DOHH2 (cell line): ENCODE measurements around the gene SLC6A20.

ENCODE experiments used
- H3F3A ChIP-seq: fragments of 200-600 bp; sonication (generic), shearing (Covaris generic); 2 replicates; pipeline ENCODE4 v1.6.0; 2016; ENCODE audit warnings: antibody characterized with exemption, mild to moderate bottlenecking; ENCODE audit not compliant: control insufficient read depth, insufficient read depth
- H3K27ac ChIP-seq: fragments of 200-600 bp; sonication (generic); 2 replicates; pipeline ENCODE4 v1.5.1; 2014; ENCODE audit warnings: low read depth, mild to moderate bottlenecking, low read length, moderate library complexity
- H3K27me3 ChIP-seq: fragments of 200-600 bp; sonication (generic); 2 replicates; pipeline ENCODE4 v1.6.1; 2014; ENCODE audit warnings: mild to moderate bottlenecking, low read length, mixed read lengths; ENCODE audit not compliant: control insufficient read depth
- H3K36me3 ChIP-seq: fragments of 200-600 bp; sonication (generic); 2 replicates; pipeline ENCODE4 v1.6.1; 2014; ENCODE audit warnings: mild to moderate bottlenecking, low read length, moderate library complexity, mixed read lengths; ENCODE audit not compliant: control insufficient read depth
- H3K4me1 ChIP-seq: fragments of 200-600 bp; sonication (generic); 2 replicates; pipeline ENCODE4 v1.6.1; 2014; ENCODE audit warnings: mild to moderate bottlenecking, low read length, mixed read lengths; ENCODE audit not compliant: control insufficient read depth
- H3K4me2 ChIP-seq: fragments of 200-600 bp; sonication (generic); 2 replicates; pipeline ENCODE4 v1.6.0; 2014; ENCODE audit warnings: mild to moderate bottlenecking, low read length, moderate library complexity
- H3K4me3 ChIP-seq: fragments of 200-600 bp; sonication (generic); 2 replicates; pipeline ENCODE4 v1.5.1; 2014; ENCODE audit warnings: mild to moderate bottlenecking, low read length, mixed read lengths
- H3K79me2 ChIP-seq: fragments of 200-600 bp; sonication (generic); 2 replicates; pipeline ENCODE4 v1.6.1; 2014; ENCODE audit warnings: mild to moderate bottlenecking, low read length, mixed read lengths; ENCODE audit not compliant: control insufficient read depth
- H3K9me2 ChIP-seq: fragments of 200-600 bp; sonication (generic); replicated peaks from 2 replicates; pipeline ENCODE4 v1.6.1; 2014; ENCODE audit warnings: mild to moderate bottlenecking, low read length, mixed read lengths; ENCODE audit not compliant: control insufficient read depth
- H3K9me3 ChIP-seq: fragments of 200-600 bp; sonication (generic); 2 replicates; pipeline ENCODE4 v1.6.1; 2014; ENCODE audit warnings: antibody characterized with exemption, low read length, mixed read lengths; ENCODE audit not compliant: control insufficient read depth, insufficient read depth
- H4K20me1 ChIP-seq: fragments of 200-600 bp; sonication (generic); 2 replicates; pipeline ENCODE4 v1.6.0; 2014; ENCODE audit warnings: low read depth, mild to moderate bottlenecking, antibody characterized with exemption, low read length, moderate library complexity; ENCODE audit not compliant: control insufficient read depth, insufficient read depth
- EZH2phosphoT487 ChIP-seq: fragments of 200-600 bp; sonication (generic); IDR thresholded peaks from 2 replicates; pipeline ENCODE4 v1.6.1; 2017; ENCODE audit warnings: borderline replicate concordance, mild to moderate bottlenecking, antibody characterized with exemption, low read length, moderate library complexity, mixed read lengths
- TF ChIP-seq, protein P1 (sequence below): fragments of 200-600 bp; sonication (generic); IDR thresholded peaks from one replicate; pipeline ENCODE4 v1.5.1; 2014; ENCODE audit warnings: antibody characterized with exemption, mild to moderate bottlenecking, low read depth, low read length; ENCODE audit not compliant: poor library complexity, severe bottlenecking

Gene SLC6A20

DNA sequence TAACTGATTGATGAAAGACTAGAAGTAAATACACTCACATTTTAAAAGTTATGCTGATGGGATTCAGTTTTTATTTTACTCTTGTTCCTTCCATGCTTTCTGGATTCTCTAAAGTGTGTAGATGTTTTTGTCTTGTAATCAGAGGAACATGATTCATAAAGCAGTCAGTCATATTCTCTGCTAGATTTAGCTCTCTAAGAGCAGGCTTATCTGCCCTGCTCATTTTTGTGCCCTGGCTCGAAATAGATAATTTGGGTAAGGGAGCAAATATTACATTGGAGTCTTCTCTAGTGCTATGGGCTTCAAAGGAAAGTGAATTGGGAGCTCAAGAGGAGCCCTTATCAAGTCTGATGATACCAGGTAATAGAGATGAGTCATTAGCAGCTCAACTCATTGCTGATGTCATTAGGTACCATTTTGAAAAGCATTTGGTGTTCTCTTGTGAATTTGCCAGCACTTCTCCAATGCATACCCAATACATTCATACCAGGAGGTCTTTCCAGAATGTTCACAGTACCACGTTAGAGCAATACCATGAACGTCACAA lies 79.5 kb downstream of the SLC6A20 start:
- no peaks in the 10 kb centered on the region for H3K79me2 ChIP-seq
- no peak overlapping the region for H3K4me3 ChIP-seq
- peaks cover 24% of the 10 kb centered on the region for H3K36me3 ChIP-seq
- H3K27ac ChIP-seq, result no peak overlapping the region
- TF ChIP-seq, protein P1, sequence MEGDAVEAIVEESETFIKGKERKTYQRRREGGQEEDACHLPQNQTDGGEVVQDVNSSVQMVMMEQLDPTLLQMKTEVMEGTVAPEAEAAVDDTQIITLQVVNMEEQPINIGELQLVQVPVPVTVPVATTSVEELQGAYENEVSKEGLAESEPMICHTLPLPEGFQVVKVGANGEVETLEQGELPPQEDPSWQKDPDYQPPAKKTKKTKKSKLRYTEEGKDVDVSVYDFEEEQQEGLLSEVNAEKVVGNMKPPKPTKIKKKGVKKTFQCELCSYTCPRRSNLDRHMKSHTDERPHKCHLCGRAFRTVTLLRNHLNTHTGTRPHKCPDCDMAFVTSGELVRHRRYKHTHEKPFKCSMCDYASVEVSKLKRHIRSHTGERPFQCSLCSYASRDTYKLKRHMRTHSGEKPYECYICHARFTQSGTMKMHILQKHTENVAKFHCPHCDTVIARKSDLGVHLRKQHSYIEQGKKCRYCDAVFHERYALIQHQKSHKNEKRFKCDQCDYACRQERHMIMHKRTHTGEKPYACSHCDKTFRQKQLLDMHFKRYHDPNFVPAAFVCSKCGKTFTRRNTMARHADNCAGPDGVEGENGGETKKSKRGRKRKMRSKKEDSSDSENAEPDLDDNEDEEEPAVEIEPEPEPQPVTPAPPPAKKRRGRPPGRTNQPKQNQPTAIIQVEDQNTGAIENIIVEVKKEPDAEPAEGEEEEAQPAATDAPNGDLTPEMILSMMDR, result no peak
- no peak for TF ChIP-seq EZH2phosphoT487
- no peaks in the 10 kb centered on the region for H3K27me3 ChIP-seq
- no peaks in the 10 kb centered on the region for H3K4me1 ChIP-seq
- no peaks in the 10 kb centered on the region for H3K9me3 ChIP-seq
- no peak overlapping the region for H3K4me2 ChIP-seq
- no peaks in the 10 kb centered on the region for H4K20me1 ChIP-seq
- H3F3A ChIP-seq, result no peaks in the 10 kb centered on the region
- no peaks in the 10 kb centered on the region for H3K9me2 ChIP-seq

DNA sequence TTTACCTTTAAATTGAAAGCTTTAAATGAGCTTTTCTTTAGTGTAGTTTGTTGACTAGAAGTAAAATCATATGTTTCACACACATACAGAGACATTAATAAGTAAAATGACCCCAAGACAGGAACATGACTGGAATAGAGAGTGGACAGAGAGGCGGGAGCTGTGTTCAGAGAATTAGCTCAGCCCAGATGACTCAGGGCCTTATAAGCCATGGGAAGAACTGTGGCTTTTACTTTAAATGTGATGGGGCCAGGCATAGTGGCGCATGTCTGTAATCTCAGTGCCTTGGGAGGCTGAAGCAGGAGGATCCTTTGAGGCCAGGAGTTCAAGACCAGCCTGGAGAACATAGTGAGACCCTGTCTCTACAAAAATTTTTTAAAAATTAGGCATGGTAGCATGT lies 80.4 kb downstream of the SLC6A20 start:
- H3K9me3 ChIP-seq, result no peaks in the 10 kb centered on the region
- H3K4me2 ChIP-seq, result no peak overlapping the region
- H3F3A ChIP-seq, result no peaks in the 10 kb centered on the region
- no peaks in the 10 kb centered on the region for H3K27me3 ChIP-seq
- TF ChIP-seq, protein P1, result no peak
- TF ChIP-seq EZH2phosphoT487, result no peak
- no peaks in the 10 kb centered on the region for H3K4me1 ChIP-seq
- no peaks in the 10 kb centered on the region for H3K79me2 ChIP-seq
- no peaks in the 10 kb centered on the region for H3K9me2 ChIP-seq
- H3K36me3 ChIP-seq, result peaks cover 28% of the 10 kb centered on the region
- H3K4me3 ChIP-seq, result no peak overlapping the region
- no peak overlapping the region for H3K27ac ChIP-seq
- no peaks in the 10 kb centered on the region for H4K20me1 ChIP-seq

DNA sequence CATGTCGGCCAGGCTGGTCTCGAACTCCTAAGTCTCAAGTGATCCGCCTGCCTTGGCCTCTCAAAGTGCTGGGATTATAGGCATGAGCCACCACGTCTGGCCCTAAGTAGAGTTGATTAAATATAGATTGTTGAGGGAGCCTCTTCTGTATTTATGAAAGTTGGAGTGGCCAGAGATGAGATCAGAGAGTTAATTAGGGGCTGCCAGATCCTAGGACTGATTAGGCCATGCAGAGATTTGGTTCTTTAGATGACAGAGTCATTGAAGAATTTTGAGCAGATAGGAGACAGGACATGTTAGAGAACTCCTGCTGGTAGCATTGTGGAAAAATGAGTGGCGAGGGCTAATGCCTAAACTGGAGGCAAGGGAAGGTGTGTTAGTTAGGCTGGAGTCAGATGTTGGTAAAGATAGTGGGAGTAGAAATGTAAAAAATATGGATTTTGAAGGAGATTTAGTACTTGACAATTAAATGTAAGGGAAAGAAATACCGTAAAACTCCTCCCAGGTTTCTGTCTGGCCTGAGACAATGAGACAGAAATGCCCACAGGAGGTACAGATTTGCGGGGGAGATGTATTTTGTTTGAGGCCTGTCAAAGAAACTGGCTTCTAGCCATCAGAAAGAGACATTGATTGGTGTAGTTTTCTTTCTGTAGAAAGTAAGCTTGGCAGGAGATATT lies 83.8 kb downstream of the SLC6A20 start:
- Histone ChIP-seq H3K27me3 (no peaks in the 10 kb centered on the region), H3K4me2 (no peak overlapping the region), H3K4me1 (no peaks in the 10 kb centered on the region), H3K4me3 (no peak overlapping the region), H3K9me2 (no peaks in the 10 kb centered on the region), H3F3A (no peaks in the 10 kb centered on the region), H4K20me1 (no peaks in the 10 kb centered on the region), H3K27ac (no peak overlapping the region), H3K36me3 (peaks cover 48% of the 10 kb centered on the region), H3K79me2 (no peaks in the 10 kb centered on the region), H3K9me3 (no peaks in the 10 kb centered on the region)
- TF ChIP-seq, protein P1, result no peak
- no peak for TF ChIP-seq EZH2phosphoT487
